CD14-positive monocyte (primary cell): Measurements from ENCODE around the gene HSD3B2. TPM values are rescaled to one million over a fixed set of nuclear protein-coding genes. Genes with fewer than 3 reads are reported as not detected.

Experiments used
- DNase-seq, 3 donors: peaks; one replicate each; pipeline ENCODE4 v3.0.0-alpha.2; 2011 to 2022
- H2AFZ ChIP-seq: 2 replicates; pipeline ENCODE4 v1.6.0; 2012; ENCODE audit warnings: mild to moderate bottlenecking, low read depth, low read length, inconsistent platforms; ENCODE audit not compliant: insufficient read depth, poor library complexity, severe bottlenecking
- H3K27ac ChIP-seq, 2 donors: 1 replicate in 1 of 2; 2 replicates in 1 of 2; pipeline ENCODE4 v1.5.1; 2012 to 2013; ENCODE audit warnings: low read length in 2 of 2, control low read depth in 1 of 2, inconsistent platforms in 1 of 2, low read depth in 1 of 2, mild to moderate bottlenecking in 1 of 2
- H3K27me3 ChIP-seq, 2 donors: one replicate each; pipeline versions ENCODE4 v1.6.0 to v1.6.1; 2011 to 2013; ENCODE audit warnings: low read length in 2 of 2; ENCODE audit not compliant: control insufficient read depth in 2 of 2, insufficient read depth in 2 of 2
- H3K36me3 ChIP-seq, 2 donors: replicated peaks in 1 of 2; 1 replicate in 1 of 2; 2 replicates in 1 of 2; pipeline versions ENCODE4 v1.5.1 to v1.6.1; 2012 to 2013; ENCODE audit warnings: low read length in 2 of 2, control low read depth in 1 of 2, inconsistent platforms in 1 of 2, mild to moderate bottlenecking in 1 of 2; ENCODE audit not compliant: insufficient read depth in 2 of 2, control insufficient read depth in 1 of 2
- H3K4me1 ChIP-seq, 2 donors: 1 replicate in 1 of 2; 2 replicates in 1 of 2; pipeline versions ENCODE4 v1.5.1 to v1.6.1; 2012 to 2013; ENCODE audit warnings: low read length in 2 of 2, control low read depth in 1 of 2, inconsistent platforms in 1 of 2, mild to moderate bottlenecking in 1 of 2, moderate library complexity in 1 of 2; ENCODE audit not compliant: insufficient read depth in 2 of 2, control insufficient read depth in 1 of 2
- H3K4me2 ChIP-seq: replicated peaks from 2 replicates; pipeline ENCODE3; 2012; ENCODE audit warnings: low read length, moderate library complexity, mild to moderate bottlenecking; ENCODE audit not compliant: poor library complexity, severe bottlenecking; ENCODE audit errors: extremely low read depth
- H3K4me3 ChIP-seq, 3 experiments: fragments of 200-600 bp in 1 of 3; sonication (generic) in 1 of 3; replicated peaks in 1 of 3; 1 replicate in 2 of 3; 2 replicates in 1 of 3; pipeline ENCODE4 v1.5.1; 2011 to 2013; ENCODE audit warnings: low read length in 3 of 3, mild to moderate bottlenecking in 3 of 3, control low read depth in 2 of 3, low read depth in 2 of 3, inconsistent platforms in 1 of 3, moderate library complexity in 1 of 3
- H3K79me2 ChIP-seq: 2 replicates; pipeline ENCODE4 v1.6.0; 2012; ENCODE audit warnings: mild to moderate bottlenecking, control low read depth, inconsistent platforms, low read length, moderate library complexity; ENCODE audit not compliant: insufficient read depth
- H3K9ac ChIP-seq: 2 replicates; pipeline ENCODE4 v1.6.0; 2017; ENCODE audit warnings: low read length, mild to moderate bottlenecking; ENCODE audit not compliant: insufficient read depth, poor library complexity, severe bottlenecking
- H3K9me3 ChIP-seq, 2 donors: replicated peaks in 1 of 2; 1 replicate in 1 of 2; 2 replicates in 1 of 2; pipeline versions ENCODE4 v1.5.1 to v1.6.1; 2012 to 2013; ENCODE audit warnings: low read length in 2 of 2, control low read depth in 1 of 2; ENCODE audit not compliant: control insufficient read depth in 1 of 2, insufficient read depth in 1 of 2
- H4K20me1 ChIP-seq: 2 replicates; pipeline ENCODE4 v1.6.0; 2012; ENCODE audit warnings: mild to moderate bottlenecking, low read length, control low read depth, moderate library complexity; ENCODE audit not compliant: insufficient read depth
- H3K27ac Mint-ChIP-seq, 7 donors: one replicate each; pipeline ENCODE4 v1.8.0; 2020; ENCODE audit warnings: mild to moderate bottlenecking in 7 of 7, mixed read lengths in 7 of 7, moderate library complexity in 6 of 7, inconsistent platforms in 2 of 7
- H3K27me3 Mint-ChIP-seq, 3 donors: one replicate each; pipeline ENCODE4 v1.8.0; 2021 to 2022; ENCODE audit warnings: low read depth in 3 of 3, mild to moderate bottlenecking in 3 of 3, mixed read lengths in 3 of 3, moderate library complexity in 3 of 3, inconsistent platforms in 1 of 3
- H3K36me3 Mint-ChIP-seq, 2 donors: one replicate each; pipeline ENCODE4 v1.8.0; 2020; ENCODE audit warnings: mixed read lengths in 2 of 2, inconsistent platforms in 1 of 2, mild to moderate bottlenecking in 1 of 2
- H3K4me1 Mint-ChIP-seq: one replicate; pipeline ENCODE4 v1.8.0; 2020; ENCODE audit warnings: mild to moderate bottlenecking, mixed read lengths
- H3K4me3 Mint-ChIP-seq, 2 donors: one replicate each; pipeline ENCODE4 v1.8.0; 2020; ENCODE audit warnings: mild to moderate bottlenecking in 2 of 2, mixed read lengths in 2 of 2, moderate library complexity in 1 of 2
- H3K9me3 Mint-ChIP-seq, 7 donors: one replicate each; pipeline ENCODE4 v1.8.0; 2020 to 2022; ENCODE audit warnings: mixed read lengths in 7 of 7, mild to moderate bottlenecking in 6 of 7, moderate library complexity in 6 of 7, inconsistent platforms in 2 of 7
- WGBS: methylation state at CpG from one replicate; pipeline ENCODE4 v1.1.5; 2013; ENCODE audit warnings: missing lambda C conversion rate; ENCODE audit not compliant: insufficient coverage; 5-methylcytosine and 5-hydroxymethylcytosine counted together
- intact Hi-C, 2 donors: fragments of 100-400 bp; cut with micrococcal nuclease; formaldehyde crosslinking; loops; one replicate each; pipeline versions ENCODE4 v1.15.0 to v1.15.1; 2023
- polyA plus RNA-seq, 3 donors: library from polyadenylated mRNA; depleted of rRNA in 1 of 3; unstranded in 2 of 3; stranded (reverse) in 1 of 3; fragments of 300-500 nt in 2 of 3; fragments of >200 nt in 1 of 3; fragmentation: Illumina TruSeq in 2 of 3; gene quantifications; 1 replicate in 2 of 3; 2 replicates in 1 of 3; pipeline ENCODE4 v1.2.3, GENCODE V29; 2012 to 2021
- TF ChIP-seq, protein P1 (sequence below): fragments of 200-600 bp; IDR thresholded peaks from one replicate; pipeline ENCODE4 v1.8.0; 2022; ENCODE audit warnings: antibody characterized with exemption, mild to moderate bottlenecking

Gene HSD3B2
- polyA plus RNA-seq, 3 donors: not detected

GRCh38 chr1:119431836-119432235 is 16.9 kb downstream of the HSD3B2 start:
- H3K27me3 ChIP-seq: no peaks in the 10 kb centered on the region
- H2AFZ ChIP-seq: no peak overlapping the region
- intact Hi-C loops: no loop called here
- no peak overlapping the region for H3K4me3 Mint-ChIP-seq
- TF ChIP-seq, protein P1, sequence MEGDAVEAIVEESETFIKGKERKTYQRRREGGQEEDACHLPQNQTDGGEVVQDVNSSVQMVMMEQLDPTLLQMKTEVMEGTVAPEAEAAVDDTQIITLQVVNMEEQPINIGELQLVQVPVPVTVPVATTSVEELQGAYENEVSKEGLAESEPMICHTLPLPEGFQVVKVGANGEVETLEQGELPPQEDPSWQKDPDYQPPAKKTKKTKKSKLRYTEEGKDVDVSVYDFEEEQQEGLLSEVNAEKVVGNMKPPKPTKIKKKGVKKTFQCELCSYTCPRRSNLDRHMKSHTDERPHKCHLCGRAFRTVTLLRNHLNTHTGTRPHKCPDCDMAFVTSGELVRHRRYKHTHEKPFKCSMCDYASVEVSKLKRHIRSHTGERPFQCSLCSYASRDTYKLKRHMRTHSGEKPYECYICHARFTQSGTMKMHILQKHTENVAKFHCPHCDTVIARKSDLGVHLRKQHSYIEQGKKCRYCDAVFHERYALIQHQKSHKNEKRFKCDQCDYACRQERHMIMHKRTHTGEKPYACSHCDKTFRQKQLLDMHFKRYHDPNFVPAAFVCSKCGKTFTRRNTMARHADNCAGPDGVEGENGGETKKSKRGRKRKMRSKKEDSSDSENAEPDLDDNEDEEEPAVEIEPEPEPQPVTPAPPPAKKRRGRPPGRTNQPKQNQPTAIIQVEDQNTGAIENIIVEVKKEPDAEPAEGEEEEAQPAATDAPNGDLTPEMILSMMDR: no peak
- H3K79me2 ChIP-seq: no peaks in the 10 kb centered on the region
- H3K27me3 Mint-ChIP-seq: peaks cover 0 to 5% (median 5%) of the 10 kb centered on the region in 3 donors
- no peak overlapping the region for H3K27ac Mint-ChIP-seq
- no peaks in the 10 kb centered on the region for H4K20me1 ChIP-seq
- no peaks in the 10 kb centered on the region for H3K36me3 Mint-ChIP-seq
- H3K4me2 ChIP-seq: no peak overlapping the region
- no peak overlapping the region for H3K9ac ChIP-seq
- peaks cover 0 to 6% (median 2%) of the 10 kb centered on the region in 7 donors for H3K9me3 Mint-ChIP-seq
- no peak overlapping the region for H3K4me3 ChIP-seq
- no peak for DNase-seq
- no peaks in the 10 kb centered on the region for H3K4me1 ChIP-seq
- 78% methylated on average over 3 of the region's 3 CpGs for WGBS
- H3K27ac ChIP-seq: no peak overlapping the region
- no peaks in the 10 kb centered on the region for H3K4me1 Mint-ChIP-seq
- H3K36me3 ChIP-seq: no peaks in the 10 kb centered on the region
- no peaks in the 10 kb centered on the region for H3K9me3 ChIP-seq

GRCh38 chr1:119435052-119435451 is 20.1 kb downstream of the HSD3B2 start:
- Histone ChIP-seq H3K27ac (no peak overlapping the region), H4K20me1 (no peaks in the 10 kb centered on the region), H3K27me3 (no peaks in the 10 kb centered on the region), H3K9me3 (no peaks in the 10 kb centered on the region), H3K4me1 (no peaks in the 10 kb centered on the region), H3K9ac (no peak overlapping the region), H3K4me3 (no peak overlapping the region), H3K4me2 (no peak overlapping the region), H2AFZ (no peak overlapping the region), H3K79me2 (no peaks in the 10 kb centered on the region), H3K36me3 (no peaks in the 10 kb centered on the region)
- Mint-ChIP-seq H3K4me3 (no peak overlapping the region), H3K27ac (no peak overlapping the region), H3K27me3 (peaks cover 2 to 5% (median 4%) of the 10 kb centered on the region in 3 donors), H3K36me3 (no peaks in the 10 kb centered on the region), H3K4me1 (no peaks in the 10 kb centered on the region), H3K9me3 (peaks cover 0 to 6% (median 2%) of the 10 kb centered on the region in 7 donors)
- no peak for DNase-seq
- intact Hi-C loops: no loop called here
- WGBS: 100% methylated on average over 1 of the region's 3 CpGs
- TF ChIP-seq, protein P1: no peak
